GM12875 (cell line): ENCODE data around the gene BPIFB4.

Experiments
- H3K4me3 ChIP-seq: one replicate; pipeline ENCODE4 v1.5.1; 2011; ENCODE audit warnings: low read depth, low read length, control low read depth
- TF ChIP-seq, protein P1 (sequence below): IDR thresholded peaks from 2 replicates; pipeline ENCODE4 v1.5.1; 2011; ENCODE audit warnings: low read depth, mild to moderate bottlenecking, control low read depth, inconsistent platforms, low read length, moderate library complexity, borderline replicate concordance; ENCODE audit not compliant: insufficient read depth

BPIFB4 gene

GRCh38 chr20:33059741-33060390 is 19.6 kb upstream of the BPIFB4 start:
- TF ChIP-seq, protein P1, sequence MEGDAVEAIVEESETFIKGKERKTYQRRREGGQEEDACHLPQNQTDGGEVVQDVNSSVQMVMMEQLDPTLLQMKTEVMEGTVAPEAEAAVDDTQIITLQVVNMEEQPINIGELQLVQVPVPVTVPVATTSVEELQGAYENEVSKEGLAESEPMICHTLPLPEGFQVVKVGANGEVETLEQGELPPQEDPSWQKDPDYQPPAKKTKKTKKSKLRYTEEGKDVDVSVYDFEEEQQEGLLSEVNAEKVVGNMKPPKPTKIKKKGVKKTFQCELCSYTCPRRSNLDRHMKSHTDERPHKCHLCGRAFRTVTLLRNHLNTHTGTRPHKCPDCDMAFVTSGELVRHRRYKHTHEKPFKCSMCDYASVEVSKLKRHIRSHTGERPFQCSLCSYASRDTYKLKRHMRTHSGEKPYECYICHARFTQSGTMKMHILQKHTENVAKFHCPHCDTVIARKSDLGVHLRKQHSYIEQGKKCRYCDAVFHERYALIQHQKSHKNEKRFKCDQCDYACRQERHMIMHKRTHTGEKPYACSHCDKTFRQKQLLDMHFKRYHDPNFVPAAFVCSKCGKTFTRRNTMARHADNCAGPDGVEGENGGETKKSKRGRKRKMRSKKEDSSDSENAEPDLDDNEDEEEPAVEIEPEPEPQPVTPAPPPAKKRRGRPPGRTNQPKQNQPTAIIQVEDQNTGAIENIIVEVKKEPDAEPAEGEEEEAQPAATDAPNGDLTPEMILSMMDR: no peak
- H3K4me3 ChIP-seq: no peak overlapping the region

GRCh38 chr20:33061658-33062028 is 17.8 kb upstream of the BPIFB4 start:
- H3K4me3 ChIP-seq: no peak overlapping the region
- TF ChIP-seq, protein P1: no peak

DNA sequence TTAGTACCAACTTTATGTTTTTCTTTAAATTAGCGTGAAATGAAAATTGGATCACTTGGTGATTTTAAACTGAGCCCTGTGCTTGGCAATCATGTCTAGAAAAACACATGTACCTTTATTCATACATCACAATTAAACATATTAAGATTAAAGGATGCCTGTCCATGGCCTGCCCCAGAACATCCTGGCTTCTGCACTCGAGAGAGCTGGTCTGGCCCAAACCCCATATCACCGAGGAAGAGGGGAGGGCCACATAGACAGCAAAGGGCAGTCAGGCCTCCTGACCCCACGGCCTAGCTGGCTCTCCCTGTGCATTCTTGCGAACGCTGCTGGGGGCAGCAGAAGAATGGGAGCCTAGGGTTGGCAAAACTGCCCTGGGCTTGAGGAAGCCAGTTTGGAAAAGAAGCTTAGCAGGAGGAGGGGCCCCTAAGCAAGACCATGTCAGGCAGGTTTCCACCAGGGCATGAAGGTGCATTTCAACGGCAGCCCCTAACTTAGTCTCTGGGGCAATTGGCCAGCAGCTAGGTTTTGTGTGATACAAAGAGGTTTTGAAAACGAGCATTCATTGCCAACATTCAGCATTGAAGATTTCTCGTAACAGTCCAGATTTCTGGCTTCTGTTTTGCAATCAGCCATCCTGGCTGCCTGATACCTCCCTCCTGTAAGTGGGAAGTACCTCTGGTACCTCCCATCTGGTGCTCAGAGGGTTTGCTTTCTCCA is 17.2 kb upstream of the BPIFB4 start:
- H3K4me3 ChIP-seq: no peak overlapping the region
- TF ChIP-seq, protein P1: no peak

GRCh38 chr20:33062825-33063149 is 16.7 kb upstream of the BPIFB4 start:
- H3K4me3 ChIP-seq: no peak overlapping the region
- TF ChIP-seq, protein P1: no peak

DNA sequence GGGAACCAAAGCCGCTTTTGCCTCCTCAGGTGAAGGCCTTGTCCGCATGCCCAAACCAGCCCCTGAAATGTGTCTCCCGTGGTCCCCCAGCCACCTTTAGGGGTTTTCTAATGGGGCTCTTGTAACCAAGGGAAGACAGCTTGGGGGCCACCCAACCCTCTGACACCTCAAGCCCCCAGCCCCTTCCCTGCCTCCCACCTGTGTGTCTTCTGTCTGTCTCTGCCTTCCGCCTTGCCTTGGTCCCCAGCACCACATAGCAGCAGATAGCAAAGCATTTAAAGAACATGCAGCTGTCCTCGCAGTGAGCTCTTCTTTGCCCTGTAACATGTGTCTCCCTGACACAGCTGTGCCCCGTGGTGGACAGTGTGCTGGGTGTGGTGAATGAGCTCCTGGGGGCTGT is 16.2 kb upstream of the BPIFB4 start:
- TF ChIP-seq, protein P1: no peak
- H3K4me3 ChIP-seq: no peak overlapping the region

DNA sequence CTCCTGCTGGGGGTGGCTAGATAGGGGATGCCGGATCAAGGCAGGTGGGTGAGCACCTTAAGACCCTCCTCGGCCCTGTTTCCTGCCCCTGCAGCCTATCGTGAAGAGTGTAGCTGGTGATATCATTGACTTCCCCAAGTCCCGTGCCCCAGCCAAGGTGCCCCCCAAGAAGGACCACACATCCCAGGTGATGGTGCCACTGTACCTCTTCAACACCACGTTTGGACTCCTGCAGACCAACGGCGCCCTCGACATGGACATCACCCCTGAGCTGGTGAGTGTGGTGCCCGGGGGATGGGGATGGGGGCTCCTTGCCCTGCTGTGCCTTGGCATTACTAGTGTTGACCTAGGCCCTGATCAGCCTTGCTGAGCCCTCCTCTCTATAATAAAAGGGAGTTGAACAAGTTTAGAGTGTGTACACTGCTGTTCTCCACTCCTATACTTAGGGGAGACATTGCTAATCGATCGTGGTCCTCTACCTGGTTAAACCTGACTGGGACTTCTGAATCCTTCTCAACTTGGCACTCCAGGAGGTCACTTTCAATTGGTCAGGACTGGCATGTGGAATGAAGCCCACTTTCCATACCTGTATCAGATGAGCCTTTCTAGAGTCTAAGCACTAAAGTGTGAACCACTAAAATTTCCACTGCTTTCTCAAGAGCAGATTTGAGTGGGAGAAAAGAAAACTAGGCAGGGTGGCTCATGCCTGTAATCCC is 14.7 kb upstream of the BPIFB4 start:
- H3K4me3 ChIP-seq: no peak overlapping the region
- TF ChIP-seq, protein P1: no peak
